ENCODE measurements around the gene VSIG10. TPM values are rescaled to one million over a fixed set of nuclear protein-coding genes. Genes with fewer than 3 reads are reported as not detected.
"Not testable (repeated sequence)": the region's sequence is repeated elsewhere in the genome, so short reads cannot be mapped to it uniquely, and the experiment has no call there.

VSIG10 gene, protein sequence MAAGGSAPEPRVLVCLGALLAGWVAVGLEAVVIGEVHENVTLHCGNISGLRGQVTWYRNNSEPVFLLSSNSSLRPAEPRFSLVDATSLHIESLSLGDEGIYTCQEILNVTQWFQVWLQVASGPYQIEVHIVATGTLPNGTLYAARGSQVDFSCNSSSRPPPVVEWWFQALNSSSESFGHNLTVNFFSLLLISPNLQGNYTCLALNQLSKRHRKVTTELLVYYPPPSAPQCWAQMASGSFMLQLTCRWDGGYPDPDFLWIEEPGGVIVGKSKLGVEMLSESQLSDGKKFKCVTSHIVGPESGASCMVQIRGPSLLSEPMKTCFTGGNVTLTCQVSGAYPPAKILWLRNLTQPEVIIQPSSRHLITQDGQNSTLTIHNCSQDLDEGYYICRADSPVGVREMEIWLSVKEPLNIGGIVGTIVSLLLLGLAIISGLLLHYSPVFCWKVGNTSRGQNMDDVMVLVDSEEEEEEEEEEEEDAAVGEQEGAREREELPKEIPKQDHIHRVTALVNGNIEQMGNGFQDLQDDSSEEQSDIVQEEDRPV
- total RNA-seq: 14.5 TPM

GRCh38 chr12:118103601-118104382 lies at the start of gene VSIG10:
Gene VSIG10, minus strand, starts transcription at chr12:118104011. Its CDS starts 340 bp downstream, at chr12:118103671.
- ATAC-seq: peak; percentile 81

GRCh38 chr12:118151755-118152154 lies 47.9 kb upstream of the VSIG10 start:
- ATAC-seq: no peak

DNA sequence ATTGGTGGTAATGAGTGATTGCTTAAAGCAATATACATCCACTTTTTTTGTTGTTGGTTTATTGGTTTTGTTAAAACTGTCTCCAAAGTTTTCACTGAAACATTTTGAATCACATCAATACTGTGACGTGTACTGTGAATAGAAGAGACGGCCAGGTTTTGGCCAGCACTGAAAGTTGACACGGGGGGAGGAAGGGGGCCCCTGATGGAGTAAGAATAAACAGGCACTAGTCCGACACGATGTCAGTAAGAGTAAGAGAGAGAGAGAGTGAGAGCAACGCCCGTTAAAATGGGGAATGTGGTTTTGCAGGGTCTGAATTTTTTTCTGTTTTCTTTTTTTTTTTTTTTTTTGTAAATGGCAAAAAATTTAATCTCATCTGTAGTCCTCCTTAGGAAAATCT lies 46.8 kb upstream of the VSIG10 start:
- no peak for ATAC-seq

- ATAC-seq: no peak
Observed at GRCh38 chr12:118148287-118148686, 44.5 kb upstream of the VSIG10 start.

- ATAC-seq: peak; percentile 23
Observed at GRCh38 chr12:118145798-118146156, 42.0 kb upstream of the VSIG10 start.

GRCh38 chr12:118145113-118145797 lies 41.4 kb upstream of the VSIG10 start:
- ATAC-seq: peak; percentile 28

DNA sequence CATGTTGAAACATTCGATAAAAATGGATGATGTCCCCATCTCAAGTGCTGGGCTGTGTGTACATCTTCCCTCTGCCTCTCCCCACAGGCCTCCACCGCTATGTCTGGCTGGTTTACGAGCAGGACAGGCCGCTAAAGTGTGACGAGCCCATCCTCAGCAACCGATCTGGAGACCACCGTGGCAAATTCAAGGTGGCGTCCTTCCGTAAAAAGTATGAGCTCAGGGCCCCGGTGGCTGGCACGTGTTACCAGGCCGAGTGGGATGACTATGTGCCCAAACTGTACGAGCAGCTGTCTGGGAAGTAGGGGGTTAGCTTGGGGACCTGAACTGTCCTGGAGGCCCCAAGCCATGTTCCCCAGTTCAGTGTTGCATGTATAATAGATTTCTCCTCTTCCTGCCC lies 40.7 kb upstream of the VSIG10 start:
- ATAC-seq: no peak

DNA sequence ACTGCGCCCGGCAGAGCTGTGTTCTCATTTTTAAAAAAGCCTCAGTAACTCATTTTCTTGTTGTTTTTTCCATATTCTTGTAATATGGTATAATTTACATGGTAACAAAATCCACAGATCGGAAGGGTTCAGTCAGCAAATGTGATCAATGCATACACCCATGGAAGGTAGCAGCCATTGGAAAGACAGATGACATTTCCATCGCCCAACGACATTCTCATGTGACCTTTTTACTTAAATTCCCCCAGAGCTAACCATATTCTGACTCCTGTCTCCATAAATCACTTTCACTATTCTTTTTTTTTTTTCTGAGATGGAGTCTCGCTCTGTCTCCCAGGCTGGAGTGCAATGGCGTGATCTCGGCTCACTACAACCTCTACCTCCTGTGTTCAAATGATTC lies 37.0 kb upstream of the VSIG10 start:
- no peak for ATAC-seq

GRCh38 chr12:118137148-118137678 lies 33.4 kb upstream of the VSIG10 start:
- ATAC-seq: no peak

GRCh38 chr12:118136559-118137003 lies 32.8 kb upstream of the VSIG10 start:
- peak; percentile 49 for ATAC-seq

DNA sequence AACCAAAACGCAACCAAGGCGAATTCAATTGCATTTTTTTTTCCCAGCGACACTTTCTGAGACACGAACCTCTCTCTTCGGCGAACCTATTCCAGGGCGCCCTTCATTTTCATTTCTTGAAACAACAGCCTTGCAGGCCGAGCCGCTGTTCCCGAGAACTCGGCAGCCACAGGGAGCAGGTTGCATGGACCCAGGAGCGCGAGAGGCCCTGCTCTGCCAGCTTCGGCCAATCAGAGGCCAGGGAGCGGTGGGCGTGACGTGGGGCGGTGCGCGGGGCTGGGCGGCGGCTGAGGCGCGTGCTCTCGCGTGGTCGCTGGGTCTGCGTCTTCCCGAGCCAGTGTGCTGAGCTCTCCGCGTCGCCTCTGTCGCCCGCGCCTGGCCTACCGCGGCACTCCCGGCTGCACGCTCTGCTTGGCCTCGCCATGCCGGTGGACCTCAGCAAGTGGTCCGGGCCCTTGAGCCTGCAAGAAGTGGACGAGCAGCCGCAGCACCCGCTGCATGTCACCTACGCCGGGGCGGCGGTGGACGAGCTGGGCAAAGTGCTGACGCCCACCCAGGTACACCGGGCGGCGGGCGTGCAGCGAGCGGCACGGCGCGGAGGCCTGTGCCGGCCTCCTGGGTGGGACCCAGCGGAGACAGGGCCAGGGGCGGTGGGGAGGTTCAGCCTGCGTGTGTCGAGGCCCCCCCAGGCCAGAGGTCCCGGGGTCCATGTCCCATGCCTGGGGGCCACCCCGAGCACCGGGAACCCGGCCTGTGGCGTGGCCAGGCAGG lies 32.2 kb upstream of the VSIG10 start, which contains the start of gene PEBP1:
TSS of gene PEBP1 (plus strand) at position 337 of the 771 bp plus-strand sequence. CDS start at position 423, 86 bp downstream.
- ATAC-seq: peak; percentile 100

GRCh38 chr12:118129436-118129835 lies 25.6 kb upstream of the VSIG10 start:
- ATAC-seq: not testable (repeated sequence)

- ATAC-seq: no peak
Observed at GRCh38 chr12:118127867-118128266, 24.1 kb upstream of the VSIG10 start.

- no peak for ATAC-seq
Observed at GRCh38 chr12:118126119-118126757, 22.4 kb upstream of the VSIG10 start.

DNA sequence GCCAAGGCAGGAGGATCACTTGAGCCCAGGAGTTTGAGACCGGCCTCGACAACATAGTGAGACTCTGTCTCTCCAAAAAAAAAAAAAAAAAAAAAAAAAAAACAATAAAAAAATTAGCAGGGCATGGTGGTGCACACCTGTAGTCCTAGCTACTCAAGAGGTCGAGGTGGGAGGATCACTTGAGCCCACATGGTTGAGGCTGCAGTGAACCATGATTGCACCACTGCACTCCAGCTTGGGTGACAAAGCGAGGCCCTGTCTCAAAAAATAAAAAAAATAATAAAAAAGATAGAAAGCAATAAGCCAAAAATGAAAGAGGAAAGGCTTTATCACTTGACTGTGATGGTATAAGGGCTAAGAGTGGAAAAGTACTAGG lies 21.9 kb upstream of the VSIG10 start:
- no peak for ATAC-seq

- ATAC-seq: no peak
Observed at GRCh38 chr12:118124333-118124874, 20.6 kb upstream of the VSIG10 start.

- no peak for ATAC-seq
Observed at GRCh38 chr12:118122264-118122663, 18.5 kb upstream of the VSIG10 start.

GRCh38 chr12:118120579-118121363 lies 17.0 kb upstream of the VSIG10 start:
- ATAC-seq: peak; percentile 81

GRCh38 chr12:118119449-118119879 lies 15.7 kb upstream of the VSIG10 start:
- ATAC-seq: no peak

DNA sequence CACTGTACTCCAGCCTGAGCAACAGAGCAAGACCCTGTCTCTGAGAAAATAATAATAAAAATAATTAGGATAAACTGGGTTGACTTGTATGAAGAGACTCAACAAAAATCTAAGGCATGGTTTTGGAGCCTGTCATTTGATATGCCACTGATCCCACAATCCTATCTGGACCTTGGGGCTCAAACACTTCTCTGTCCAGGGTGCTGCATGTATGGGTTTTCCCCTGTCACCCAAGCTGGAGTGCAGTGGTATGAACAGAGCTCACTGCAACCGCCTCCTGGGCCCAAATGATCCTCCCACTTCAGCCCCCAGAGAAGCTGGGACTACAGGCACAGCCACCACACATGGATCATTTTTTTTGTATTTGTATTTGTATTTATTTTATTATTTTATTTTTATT lies 5.3 kb upstream of the VSIG10 start:
- no peak for ATAC-seq

Measured in esophagus mucosa (tissue), 1 donor.